ENCODE measurements around the gene GATC. TPM values are rescaled to one million over a fixed set of nuclear protein-coding genes. Genes with fewer than 3 reads are reported as not detected.

GATC gene
- total RNA-seq, 1 donor from 2014 or later = 35.2 TPM

DNA sequence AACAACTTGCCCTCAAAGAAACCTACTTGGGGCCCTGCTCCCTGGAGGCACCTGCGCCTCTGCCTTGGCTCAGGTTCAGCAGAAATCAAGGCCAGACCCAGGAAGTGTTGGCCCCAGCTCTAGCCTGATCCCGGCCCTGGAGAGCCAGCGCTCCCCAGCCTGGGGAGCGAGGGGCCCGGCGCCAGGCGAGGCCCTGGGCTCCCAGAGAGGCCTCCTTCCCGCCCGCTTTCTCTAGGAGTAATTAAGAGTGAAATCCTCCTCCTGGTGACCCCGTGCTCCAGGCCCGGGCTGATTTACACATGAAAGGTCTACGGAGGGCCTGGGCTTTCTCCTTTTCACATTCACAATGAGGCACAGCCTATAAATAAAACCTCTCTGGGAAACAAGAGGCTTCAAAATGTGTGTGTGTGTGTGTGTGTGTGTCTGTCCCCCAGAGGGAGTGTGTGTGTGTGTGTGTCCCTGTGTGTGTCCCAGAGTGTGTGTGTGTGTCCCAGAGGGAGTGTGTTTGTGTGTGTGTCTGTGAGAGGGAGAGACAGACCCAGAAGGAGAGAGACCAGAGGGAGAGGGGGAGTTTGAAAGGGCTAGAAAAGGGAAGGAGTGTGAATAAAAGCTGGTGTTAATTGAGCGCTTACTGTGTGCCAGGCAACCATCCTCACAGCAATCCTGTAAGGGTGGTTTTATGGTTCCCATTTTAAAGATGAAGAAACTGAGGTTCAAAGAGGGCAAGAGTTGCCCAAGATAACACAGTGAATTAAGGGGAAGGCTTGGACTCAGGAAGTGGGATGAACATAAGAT is 32.1 kb upstream of the GATC start:
- DNase-seq (no peak), ATAC-seq (ENCODE audit: low read depth) (no peak)
- peaks cover 14% of the 10 kb centered on the region for H3K27me3 Mint-ChIP-seq
- TF ChIP-seq, protein P1, sequence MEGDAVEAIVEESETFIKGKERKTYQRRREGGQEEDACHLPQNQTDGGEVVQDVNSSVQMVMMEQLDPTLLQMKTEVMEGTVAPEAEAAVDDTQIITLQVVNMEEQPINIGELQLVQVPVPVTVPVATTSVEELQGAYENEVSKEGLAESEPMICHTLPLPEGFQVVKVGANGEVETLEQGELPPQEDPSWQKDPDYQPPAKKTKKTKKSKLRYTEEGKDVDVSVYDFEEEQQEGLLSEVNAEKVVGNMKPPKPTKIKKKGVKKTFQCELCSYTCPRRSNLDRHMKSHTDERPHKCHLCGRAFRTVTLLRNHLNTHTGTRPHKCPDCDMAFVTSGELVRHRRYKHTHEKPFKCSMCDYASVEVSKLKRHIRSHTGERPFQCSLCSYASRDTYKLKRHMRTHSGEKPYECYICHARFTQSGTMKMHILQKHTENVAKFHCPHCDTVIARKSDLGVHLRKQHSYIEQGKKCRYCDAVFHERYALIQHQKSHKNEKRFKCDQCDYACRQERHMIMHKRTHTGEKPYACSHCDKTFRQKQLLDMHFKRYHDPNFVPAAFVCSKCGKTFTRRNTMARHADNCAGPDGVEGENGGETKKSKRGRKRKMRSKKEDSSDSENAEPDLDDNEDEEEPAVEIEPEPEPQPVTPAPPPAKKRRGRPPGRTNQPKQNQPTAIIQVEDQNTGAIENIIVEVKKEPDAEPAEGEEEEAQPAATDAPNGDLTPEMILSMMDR (IDR thresholded peaks at IDR 0.05) = no peak
- H3K27ac Mint-ChIP-seq = no peak overlapping the region
- H3K36me3 Mint-ChIP-seq (ENCODE audit: low read depth) = no peaks in the 10 kb centered on the region
- intact Hi-C loops (cut with micrococcal nuclease) = no loop called here
- ChIA-PET POLR2A (no interaction called here), CTCF (no interaction called here)
- no peaks in the 10 kb centered on the region for H3K4me1 Mint-ChIP-seq
- no peak overlapping the region for H3K4me3 Mint-ChIP-seq
- no peaks in the 10 kb centered on the region for H3K9me3 Mint-ChIP-seq

DNA sequence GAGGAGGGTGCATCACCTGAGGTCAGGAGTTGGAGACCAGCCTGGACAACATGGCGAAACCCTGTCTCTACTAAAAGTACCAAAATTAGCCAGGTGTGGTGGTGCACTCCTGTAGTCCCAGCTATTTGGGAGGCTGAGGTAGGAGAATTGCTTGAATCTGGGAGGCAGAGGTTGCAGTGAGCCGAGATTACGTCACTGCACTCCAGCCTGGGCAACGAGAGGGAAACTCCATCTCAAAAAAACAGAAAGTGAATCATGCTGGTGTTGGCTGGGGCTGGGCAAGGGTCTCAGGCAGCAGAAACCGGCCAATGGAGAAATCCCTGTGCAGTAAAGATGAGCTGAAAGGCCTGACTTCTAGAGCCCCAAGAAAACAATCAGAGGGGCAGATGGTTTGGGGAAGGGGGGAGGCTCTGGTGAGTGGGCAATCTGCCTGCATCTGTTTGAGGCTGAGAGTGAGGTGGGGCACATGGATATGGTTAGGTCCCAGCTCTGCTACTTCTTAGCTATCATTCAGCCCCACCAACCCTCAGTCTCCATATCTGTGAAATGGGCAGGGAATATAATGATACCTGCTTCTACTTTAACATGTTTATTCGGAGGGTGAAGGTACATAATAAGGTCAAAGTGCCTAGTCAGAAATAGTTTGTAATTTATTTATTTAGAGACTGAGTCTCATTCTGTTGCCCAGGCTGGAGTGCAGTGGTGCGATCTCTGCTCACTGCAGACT is 29.6 kb upstream of the GATC start:
- ChIA-PET CTCF (no interaction called here), POLR2A (interaction anchor here (0.5 to 0.9 kb wide), 2 partner anchors 14 to 126 kb away, joined by 3 to 8 read pairs; no protein-coding TSS in a partner anchor)
- H3K9me3 Mint-ChIP-seq = no peaks in the 10 kb centered on the region
- TF ChIP-seq, protein P1 (IDR thresholded peaks at IDR 0.05) = no peak
- H3K36me3 Mint-ChIP-seq (ENCODE audit: low read depth) = no peaks in the 10 kb centered on the region
- no peaks in the 10 kb centered on the region for H3K4me1 Mint-ChIP-seq
- peaks cover 14% of the 10 kb centered on the region for H3K27me3 Mint-ChIP-seq
- no peak for DNase-seq
- intact Hi-C loops (cut with micrococcal nuclease) = no loop called here
- H3K27ac Mint-ChIP-seq = no peak overlapping the region
- ATAC-seq (ENCODE audit: low read depth) = no peak
- H3K4me3 Mint-ChIP-seq = no peak overlapping the region

GRCh38 chr12:120417917-120418580 is 28.2 kb upstream of the GATC start:
- DNase-seq (no peak), ATAC-seq (ENCODE audit: low read depth) (no peak)
- intact Hi-C loops (cut with micrococcal nuclease) = no loop called here
- H3K4me1 Mint-ChIP-seq = no peaks in the 10 kb centered on the region
- TF ChIP-seq, protein P1 (IDR thresholded peaks at IDR 0.05) = no peak
- no peaks in the 10 kb centered on the region for H3K36me3 Mint-ChIP-seq (ENCODE audit: low read depth)
- CTCF ChIA-PET = no interaction called here
- H3K27ac Mint-ChIP-seq = no peak overlapping the region
- POLR2A ChIA-PET = interaction anchor here (0.6 kb wide), 1 partner anchor 55 kb away, joined by 3 read pairs; no protein-coding TSS in a partner anchor
- H3K4me3 Mint-ChIP-seq = no peak overlapping the region
- H3K27me3 Mint-ChIP-seq = peaks cover 12% of the 10 kb centered on the region
- H3K9me3 Mint-ChIP-seq = no peaks in the 10 kb centered on the region

GRCh38 chr12:120421701-120422100 is 24.5 kb upstream of the GATC start:
- Mint-ChIP-seq H3K27me3 (peaks cover 2% of the 10 kb centered on the region), H3K4me3 (no peak overlapping the region), H3K9me3 (no peaks in the 10 kb centered on the region), H3K4me1 (no peaks in the 10 kb centered on the region), H3K36me3 (ENCODE audit: low read depth) (no peaks in the 10 kb centered on the region), H3K27ac (no peak overlapping the region)
- POLR2A ChIA-PET = no interaction called here
- no peak for ATAC-seq (ENCODE audit: low read depth)
- no peak for DNase-seq
- TF ChIP-seq, protein P1 (IDR thresholded peaks at IDR 0.05) = no peak
- intact Hi-C loops (cut with micrococcal nuclease) = no loop called here
- CTCF ChIA-PET = no interaction called here

Measured in activated B cell treated with CpG ODN at 0.5 μM for 24 hours (primary cell).